Upper lobe of left lung (tissue), 6 donors: Measurements from ENCODE around the gene LATS2. TPM values are rescaled to one million over a fixed set of nuclear protein-coding genes. Genes with fewer than 3 reads are reported as not detected.
A peak's percentile ranks its signal among the peaks of the same experiment; 100 is the strongest.

Experiments
- ATAC-seq, 2 donors: fragments of 200-7000 bp; cut with Tn5 transposase; one replicate each; pipeline ENCODE4 v1.9.1; 2022; ENCODE audit warnings: mild to moderate bottlenecking in 2 of 2, moderate library complexity in 2 of 2; ENCODE audit not compliant: low FRiP score in 2 of 2
- DNase-seq, 2 donors: peaks; one replicate each; pipeline ENCODE4 v3.0.0-alpha.2; 2019 to 2020
- H3K27ac ChIP-seq, 4 donors: fragments of 200-600 bp; sonication (generic); one replicate each; pipeline ENCODE4 v1.5.1; 2016 to 2019
- H3K27me3 ChIP-seq, 4 donors: fragments of 200-600 bp; sonication (generic); one replicate each; pipeline ENCODE4 v1.5.1; 2017 to 2019
- H3K36me3 ChIP-seq, 4 donors: fragments of 200-600 bp; sonication (generic); one replicate each; pipeline ENCODE4 v1.5.1; 2016 to 2019
- H3K4me1 ChIP-seq, 4 donors: fragments of 200-600 bp; sonication (generic); one replicate each; pipeline ENCODE4 v1.5.1; 2018 to 2019
- H3K4me3 ChIP-seq, 4 donors: fragments of 200-600 bp; sonication (generic); one replicate each; pipeline ENCODE4 v1.5.1; 2017 to 2019; ENCODE audit warnings: mild to moderate bottlenecking in 2 of 4, moderate library complexity in 1 of 4
- H3K9me3 ChIP-seq, 4 donors: fragments of 200-600 bp; sonication (generic); one replicate each; pipeline ENCODE4 v1.5.1; 2018 to 2019
- EP300 ChIP-seq, 4 donors: sonication (generic); formaldehyde crosslinking; IDR thresholded peaks; one replicate each; pipeline ENCODE4 v1.5.1; 2017; ENCODE audit warnings: antibody characterized with exemption in 4 of 4, control low read depth in 2 of 4
- POLR2A ChIP-seq, 4 donors: fragments of 450-650 bp; IDR thresholded peaks; one replicate each; pipeline ENCODE4 v1.5.1; 2016 to 2017; ENCODE audit warnings: antibody characterized with exemption in 4 of 4, mild to moderate bottlenecking in 2 of 4
- POLR2AphosphoS5 ChIP-seq, 2 donors: sonication (generic); formaldehyde crosslinking; IDR thresholded peaks; one replicate each; pipeline ENCODE4 v1.5.1; 2017; ENCODE audit warnings: antibody characterized with exemption in 2 of 2
- WGBS, 2 donors: methylation state at CpG; one replicate each; pipeline ENCODE4 v1.1.5; 2017 to 2018; 5-methylcytosine and 5-hydroxymethylcytosine counted together
- total RNA-seq, 6 donors: library from RNA; depleted of rRNA in 4 of 6; stranded (reverse); fragments of >200 nt in 4 of 6; gene quantifications; one replicate each; pipeline versions ENCODE4 v1.1.0 to v1.2.1, GENCODE V29; 2016 to 2021
- TF ChIP-seq, protein P1 (sequence below), 6 experiments: fragments of 450-650 bp in 4 of 6; fragments of 200-600 bp in 2 of 6; sonication (generic) in 2 of 6; IDR thresholded peaks; one replicate each; pipeline ENCODE4 v1.5.1; 2016 to 2019; ENCODE audit warnings: antibody characterized with exemption in 6 of 6
- donor health status: DM: no; HTN: no; CAD: no; lungs with moderate emphysema.
- donor health status: DM: no; HTN: yes; CAD: no; lungs with severe emphysema.

Gene LATS2
- total RNA-seq, 6 donors from 2014 or later = 26.2 to 44.4 (median 39.5) TPM

DNA sequence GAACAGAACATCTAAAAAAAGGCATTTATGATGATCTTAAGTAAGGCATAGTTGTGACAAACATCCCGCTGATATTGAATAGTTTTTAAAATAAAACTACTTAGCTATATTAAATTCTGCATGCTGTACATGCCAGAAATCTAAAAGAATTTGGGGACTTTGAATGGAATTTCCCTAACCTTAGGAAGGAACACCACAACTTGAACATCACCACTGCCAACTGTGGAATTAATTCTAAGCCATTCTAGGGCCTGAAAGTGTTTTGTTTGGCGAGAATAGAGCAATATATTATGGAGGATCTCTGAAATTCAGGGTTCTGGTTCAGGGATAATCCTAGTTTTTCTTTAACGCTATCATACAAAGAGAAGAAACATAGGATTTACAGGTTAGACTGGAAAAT is 17.8 kb upstream of the LATS2 start:
- WGBS, 2 donors = 79 to 92% methylated on average over 3 of the region's 3 CpGs

DNA sequence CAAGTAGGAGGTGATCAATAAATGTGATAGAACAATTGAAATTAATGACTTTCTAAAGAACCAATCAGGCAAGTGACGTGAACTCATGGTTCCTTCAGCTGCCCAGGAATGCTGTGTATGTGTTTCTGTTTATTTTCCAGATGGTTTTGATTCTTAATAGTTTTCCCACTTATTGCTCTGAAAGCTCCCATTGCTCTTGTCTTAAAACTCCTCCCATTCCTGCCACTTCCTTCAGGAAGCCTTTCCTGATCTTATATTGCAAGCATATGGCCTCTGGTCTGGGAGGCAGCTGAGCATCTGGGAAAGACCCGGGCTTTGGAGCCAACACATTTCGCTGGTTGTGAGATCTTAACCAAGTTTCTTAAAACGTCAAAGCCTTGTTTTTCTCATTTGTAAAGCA is 17.1 kb upstream of the LATS2 start:
- Histone ChIP-seq H3K4me3 (no peak overlapping the region), H3K27ac (peak overlapping the region in 1 of 4 donors; percentile 24), H3K4me1 (peaks cover 7 to 19% (median 19%) of the 10 kb centered on the region in 4 donors), H3K9me3 (no peaks in the 10 kb centered on the region), H3K27me3 (no peaks in the 10 kb centered on the region), H3K36me3 (no peaks in the 10 kb centered on the region)
- ATAC-seq = no peak
- TF ChIP-seq, protein P1, sequence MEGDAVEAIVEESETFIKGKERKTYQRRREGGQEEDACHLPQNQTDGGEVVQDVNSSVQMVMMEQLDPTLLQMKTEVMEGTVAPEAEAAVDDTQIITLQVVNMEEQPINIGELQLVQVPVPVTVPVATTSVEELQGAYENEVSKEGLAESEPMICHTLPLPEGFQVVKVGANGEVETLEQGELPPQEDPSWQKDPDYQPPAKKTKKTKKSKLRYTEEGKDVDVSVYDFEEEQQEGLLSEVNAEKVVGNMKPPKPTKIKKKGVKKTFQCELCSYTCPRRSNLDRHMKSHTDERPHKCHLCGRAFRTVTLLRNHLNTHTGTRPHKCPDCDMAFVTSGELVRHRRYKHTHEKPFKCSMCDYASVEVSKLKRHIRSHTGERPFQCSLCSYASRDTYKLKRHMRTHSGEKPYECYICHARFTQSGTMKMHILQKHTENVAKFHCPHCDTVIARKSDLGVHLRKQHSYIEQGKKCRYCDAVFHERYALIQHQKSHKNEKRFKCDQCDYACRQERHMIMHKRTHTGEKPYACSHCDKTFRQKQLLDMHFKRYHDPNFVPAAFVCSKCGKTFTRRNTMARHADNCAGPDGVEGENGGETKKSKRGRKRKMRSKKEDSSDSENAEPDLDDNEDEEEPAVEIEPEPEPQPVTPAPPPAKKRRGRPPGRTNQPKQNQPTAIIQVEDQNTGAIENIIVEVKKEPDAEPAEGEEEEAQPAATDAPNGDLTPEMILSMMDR (IDR thresholded peaks at IDR 0.05) = no peak
- TF ChIP-seq POLR2A (IDR thresholded peaks at IDR 0.05) (no peak), POLR2AphosphoS5 (IDR thresholded peaks at IDR 0.05) (no peak), EP300 (IDR thresholded peaks at IDR 0.05) (no peak)
- WGBS, 2 donors = 77 to 78% methylated on average over 4 of the region's 4 CpGs
- no peak for DNase-seq

More for the DNA sequence above, 17.8 kb upstream of the LATS2 start:
- Histone ChIP-seq H3K9me3 (no peaks in the 10 kb centered on the region), H3K27ac (peak overlapping the region in 3 of 4 donors; percentile 24 to 37 (median 30)), H3K27me3 (no peaks in the 10 kb centered on the region), H3K4me1 (peaks cover 7 to 19% (median 19%) of the 10 kb centered on the region in 4 donors), H3K4me3 (no peak overlapping the region), H3K36me3 (no peaks in the 10 kb centered on the region)
- ATAC-seq (no peak), DNase-seq (no peak)
- TF ChIP-seq, protein P1 (IDR thresholded peaks at IDR 0.05) = no peak
- TF ChIP-seq EP300 (IDR thresholded peaks at IDR 0.05) (no peak), POLR2AphosphoS5 (IDR thresholded peaks at IDR 0.05) (no peak), POLR2A (IDR thresholded peaks at IDR 0.05) (no peak)

DNA sequence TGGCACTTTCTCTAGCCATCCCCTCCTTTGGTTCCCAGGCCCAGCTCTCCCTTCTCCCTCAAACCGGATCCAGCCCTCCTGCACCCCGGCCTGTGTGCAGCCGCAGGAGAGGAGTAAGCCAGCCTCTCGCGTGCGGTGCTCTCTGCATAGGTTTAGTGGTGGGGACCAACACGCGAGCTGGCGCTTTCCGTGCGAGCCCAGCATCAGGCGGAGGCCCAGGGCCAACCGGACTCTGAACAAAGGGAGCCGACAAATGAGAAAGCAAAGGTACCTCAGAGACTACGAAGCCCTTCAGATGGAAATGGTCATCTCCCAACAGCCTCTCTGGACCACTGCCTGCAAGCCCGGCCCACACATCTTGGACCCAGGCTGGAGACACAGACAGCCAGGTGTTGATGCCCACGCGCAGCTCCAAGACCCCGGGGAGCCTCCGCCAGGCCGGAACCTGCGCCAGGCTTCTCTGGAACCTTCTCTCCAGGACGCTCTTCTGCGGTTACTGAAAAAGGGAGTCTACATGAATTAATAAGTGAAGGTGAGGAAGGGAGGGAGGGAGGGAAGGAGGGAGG is 16.5 kb upstream of the LATS2 start:
- H3K27me3 ChIP-seq = no peaks in the 10 kb centered on the region
- no peaks in the 10 kb centered on the region for H3K9me3 ChIP-seq
- TF ChIP-seq EP300 (IDR thresholded peaks at IDR 0.05) (no peak), POLR2AphosphoS5 (IDR thresholded peaks at IDR 0.05) (no peak), POLR2A (IDR thresholded peaks at IDR 0.05) (no peak)
- TF ChIP-seq, protein P1 (IDR thresholded peaks at IDR 0.05) = no peak
- no peak overlapping the region for H3K4me3 ChIP-seq
- H3K36me3 ChIP-seq = no peaks in the 10 kb centered on the region
- 96 to 97% methylated on average over 24 of the region's 24 CpGs for WGBS, 2 donors
- ATAC-seq = no peak
- peak in 1 of 2 donors; percentile 66 for DNase-seq
- H3K27ac ChIP-seq = no peak overlapping the region
- peaks cover 7 to 19% (median 19%) of the 10 kb centered on the region in 4 donors for H3K4me1 ChIP-seq

DNA sequence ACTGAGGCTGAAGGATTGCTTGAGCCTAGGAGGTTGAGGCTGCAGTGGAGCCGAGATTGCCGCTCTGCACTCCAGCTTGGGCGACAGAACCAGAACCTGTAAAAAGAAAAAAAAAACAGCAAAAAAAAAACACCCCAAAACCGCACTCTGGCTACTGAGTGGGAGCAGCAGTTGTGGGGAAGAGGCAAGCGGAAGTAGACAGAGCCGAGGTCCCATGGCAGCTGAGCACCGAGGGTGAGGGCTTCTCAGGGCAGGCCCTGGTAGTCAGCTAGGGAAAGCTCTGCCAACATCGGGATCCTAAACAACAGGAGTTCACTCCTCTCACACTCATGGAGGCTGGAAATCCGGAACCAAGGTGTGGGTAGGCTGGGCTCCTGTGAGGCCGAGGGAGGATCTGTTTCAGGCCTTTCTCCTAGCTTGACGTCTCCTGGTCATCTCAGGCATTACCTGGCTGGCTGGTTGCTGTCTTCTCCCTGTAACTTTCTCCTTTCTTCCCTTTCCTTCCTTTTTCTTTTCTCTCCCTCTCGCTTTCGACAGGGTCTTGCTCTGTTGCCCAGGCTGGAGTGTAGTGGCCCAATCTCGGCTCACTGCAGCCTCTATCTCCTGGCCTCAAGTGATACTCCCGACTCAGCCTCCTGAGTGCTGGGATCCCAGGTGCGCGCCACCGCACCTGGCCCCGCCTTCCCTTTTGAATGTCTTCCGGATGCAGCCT is 15.8 kb upstream of the LATS2 start:
- WGBS, 2 donors = 90 to 92% methylated on average over 20 of the region's 20 CpGs
- DNase-seq (no peak), ATAC-seq (no peak)
- Histone ChIP-seq H3K4me3 (no peak overlapping the region), H3K27me3 (no peaks in the 10 kb centered on the region), H3K9me3 (no peaks in the 10 kb centered on the region), H3K36me3 (no peaks in the 10 kb centered on the region), H3K4me1 (peaks cover 7 to 19% (median 19%) of the 10 kb centered on the region in 4 donors), H3K27ac (no peak overlapping the region)
- TF ChIP-seq POLR2A (IDR thresholded peaks at IDR 0.05) (no peak), EP300 (IDR thresholded peaks at IDR 0.05) (no peak), POLR2AphosphoS5 (IDR thresholded peaks at IDR 0.05) (no peak)
- TF ChIP-seq, protein P1 (IDR thresholded peaks at IDR 0.05) = no peak
